GM18907 (cell line): ENCODE measurements around the gene BICRA.
"Not testable (repeated sequence)": the region's sequence is repeated elsewhere in the genome, so short reads cannot be mapped to it uniquely, and the experiment has no call there.

Experiments
- ATAC-seq: cut with Tn5 transposase; IDR thresholded peaks from one replicate; pipeline ENCODE4 v1.9.1; 2021; ENCODE audit warnings: mild to moderate bottlenecking, moderate library complexity; ENCODE audit not compliant: unreplicated experiment

The BICRA gene

DNA sequence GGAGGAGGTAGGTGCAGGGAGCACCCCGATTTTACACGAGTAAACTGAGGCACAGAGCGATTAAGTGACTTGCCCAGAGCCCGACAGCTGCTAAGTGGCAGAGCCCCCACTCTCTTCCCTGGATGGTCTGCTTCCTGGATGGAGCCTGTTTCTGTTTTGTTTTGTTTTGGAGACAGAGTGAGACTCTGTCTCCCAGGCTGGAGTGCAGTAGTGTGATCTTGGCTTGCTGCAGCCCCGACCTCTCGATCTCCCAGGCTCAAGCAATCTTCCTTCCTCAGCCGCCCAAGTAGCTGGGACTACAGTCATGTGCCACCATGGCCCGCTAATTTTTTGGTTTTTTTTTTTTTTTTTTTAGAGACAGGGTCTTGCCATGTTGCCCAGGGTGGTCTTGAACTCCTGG is 17.3 kb downstream of the BICRA start:
- ATAC-seq: no peak

DNA sequence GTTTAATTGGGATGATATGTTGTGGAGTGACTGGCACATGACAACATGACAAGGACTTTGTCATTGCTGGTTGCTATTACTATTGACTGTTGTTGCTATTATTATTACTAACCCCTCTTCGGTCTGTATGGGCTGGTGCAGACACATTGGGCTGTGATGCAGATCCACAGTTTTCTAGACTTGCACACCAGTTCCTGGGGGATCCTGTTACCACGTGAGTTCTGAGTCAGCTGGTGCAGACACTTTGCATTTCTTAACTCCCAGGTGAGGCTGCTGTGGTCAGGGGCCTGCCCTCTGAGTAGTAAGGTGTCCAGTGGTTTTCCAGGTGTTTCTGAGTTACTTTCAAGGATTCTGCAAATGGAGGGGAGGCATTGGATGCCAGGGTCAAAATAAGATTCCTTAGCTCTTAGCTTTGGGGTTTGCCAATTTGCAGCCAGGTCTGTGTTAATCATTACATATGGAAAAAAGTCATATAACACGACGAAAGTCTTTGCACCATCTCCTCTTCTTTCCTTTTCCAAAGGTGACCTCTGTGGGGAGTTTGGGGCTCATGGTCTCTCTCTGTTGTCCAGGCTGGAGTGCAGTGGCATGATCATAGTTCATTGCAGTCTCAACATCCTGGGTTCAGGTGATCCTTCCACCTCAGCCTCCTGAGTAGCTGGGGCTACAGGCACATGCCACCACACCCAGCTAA is 19.3 kb downstream of the BICRA start:
- ATAC-seq: no peak

DNA sequence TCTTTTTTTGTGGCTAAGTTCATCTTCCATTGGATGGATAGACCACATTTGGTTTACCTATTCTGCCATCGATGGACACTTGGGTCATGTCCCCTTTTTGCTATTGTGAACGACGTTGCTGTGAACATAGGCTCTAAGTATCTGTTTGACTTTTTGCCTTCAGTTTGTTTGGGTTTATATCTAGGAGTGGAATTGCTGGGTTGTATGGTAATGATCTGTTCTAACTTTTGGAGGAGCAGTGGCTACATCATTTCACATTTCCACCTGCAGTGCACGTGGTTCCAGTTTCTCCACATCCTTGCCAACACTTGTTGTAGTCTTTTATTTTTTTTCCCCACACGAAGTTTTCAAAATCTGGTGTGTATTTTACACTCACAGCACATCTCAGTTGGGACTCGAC is 21.7 kb downstream of the BICRA start:
- ATAC-seq: no peak

DNA sequence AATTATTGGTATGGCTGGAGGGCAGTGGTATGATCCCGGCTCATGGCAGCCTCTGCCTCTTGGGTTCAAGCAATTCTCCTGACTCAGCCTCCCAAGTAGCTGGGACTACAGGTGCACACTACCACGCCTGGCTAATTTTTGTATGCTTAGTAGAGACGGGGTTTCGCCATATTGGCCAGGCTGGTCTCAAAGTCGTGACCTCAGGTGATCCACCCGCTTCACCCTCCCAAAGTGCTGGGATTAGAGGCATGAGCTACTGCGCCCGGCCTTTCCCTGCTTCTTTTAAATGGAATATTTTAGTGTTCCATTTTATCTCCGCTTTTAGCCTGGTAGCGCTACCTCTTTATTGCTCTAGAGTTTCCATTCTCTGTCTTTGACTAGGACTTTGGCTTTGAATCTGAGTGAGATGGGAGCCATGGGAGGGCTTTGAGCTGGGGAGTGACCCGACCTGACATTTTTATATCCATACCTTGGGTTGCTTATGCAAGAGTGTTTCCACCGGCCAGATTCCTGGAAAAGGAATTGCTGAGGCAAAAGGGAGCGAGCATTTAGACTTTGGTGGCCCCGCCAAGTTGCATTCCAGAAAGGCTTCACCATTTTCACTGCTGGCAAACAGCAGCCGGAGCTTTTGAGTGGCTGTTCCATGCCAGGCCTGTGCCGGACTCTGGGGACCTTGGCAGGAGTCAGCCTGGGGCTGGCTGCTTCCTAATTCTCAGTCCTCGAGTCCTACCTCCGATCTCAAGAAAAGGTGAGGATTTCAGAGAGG is 22.9 kb downstream of the BICRA start:
- ATAC-seq: no peak

DNA sequence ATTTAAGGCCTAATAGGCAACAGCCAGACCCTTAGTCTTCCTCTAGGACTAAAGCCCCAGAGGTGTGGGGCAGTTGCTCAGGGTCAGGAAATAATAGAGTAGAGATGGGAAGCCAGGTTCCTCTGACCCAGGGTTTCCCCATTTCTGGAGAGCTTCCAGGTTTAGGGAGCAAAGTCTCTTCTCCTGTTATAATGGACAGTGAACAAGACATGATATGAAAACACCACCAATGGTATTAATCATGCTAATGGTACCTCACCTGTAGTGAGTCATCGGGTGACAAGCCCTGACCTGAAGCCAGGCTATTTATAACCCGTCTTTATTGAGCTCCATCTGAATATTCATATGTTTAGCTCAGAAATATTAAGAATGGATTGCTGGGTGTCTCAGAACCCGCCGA is 24.6 kb downstream of the BICRA start:
- ATAC-seq: no peak

DNA sequence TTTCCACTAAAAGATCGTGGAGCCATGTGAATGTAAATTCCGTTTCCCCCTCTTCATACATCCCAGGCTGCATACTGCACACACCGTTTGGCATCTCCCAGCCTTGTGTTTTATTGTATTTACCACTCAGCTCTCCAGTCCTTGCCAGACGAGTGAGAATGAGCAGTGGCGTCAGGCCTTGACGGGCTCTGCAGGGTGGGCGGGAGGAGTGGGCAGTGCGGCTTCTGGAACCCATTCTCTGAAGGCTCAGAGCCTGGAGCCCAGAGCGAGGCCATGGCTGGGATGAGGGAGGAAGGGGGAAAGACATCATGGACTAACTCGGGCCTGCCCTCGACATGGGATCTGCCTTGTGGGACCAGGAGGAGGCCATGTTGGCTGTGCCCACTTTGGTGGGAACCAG is 25.1 kb downstream of the BICRA start:
- no peak for ATAC-seq

DNA sequence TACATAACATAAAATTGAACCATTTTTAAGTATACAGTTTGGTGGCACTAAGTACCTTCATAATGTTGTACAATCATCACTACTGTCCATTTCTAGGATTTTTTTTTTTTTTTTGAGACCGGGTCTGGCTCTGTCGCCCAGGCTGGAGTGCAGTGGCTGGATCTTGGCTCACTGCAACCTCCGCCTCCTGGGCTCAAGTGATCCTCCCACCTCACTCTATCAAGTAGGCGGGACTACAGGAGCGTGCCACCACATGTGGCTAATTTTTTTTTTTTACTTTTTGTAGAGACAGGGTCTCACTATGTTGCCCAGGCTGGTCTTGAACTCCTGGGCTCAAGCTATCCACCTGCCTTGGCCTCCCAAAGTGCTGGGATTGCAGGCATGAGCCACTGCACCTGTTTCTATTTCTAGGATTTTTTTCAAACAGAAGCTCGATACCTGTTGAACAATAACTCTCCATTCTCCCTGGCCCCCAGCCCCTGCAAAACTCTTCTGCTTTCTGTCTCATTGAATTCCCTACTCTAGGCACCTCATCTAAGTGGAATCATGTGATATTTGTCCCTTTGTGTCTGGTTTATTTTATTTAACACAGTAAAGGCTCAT is 26.3 kb downstream of the BICRA start:
- not testable (repeated sequence) for ATAC-seq

DNA sequence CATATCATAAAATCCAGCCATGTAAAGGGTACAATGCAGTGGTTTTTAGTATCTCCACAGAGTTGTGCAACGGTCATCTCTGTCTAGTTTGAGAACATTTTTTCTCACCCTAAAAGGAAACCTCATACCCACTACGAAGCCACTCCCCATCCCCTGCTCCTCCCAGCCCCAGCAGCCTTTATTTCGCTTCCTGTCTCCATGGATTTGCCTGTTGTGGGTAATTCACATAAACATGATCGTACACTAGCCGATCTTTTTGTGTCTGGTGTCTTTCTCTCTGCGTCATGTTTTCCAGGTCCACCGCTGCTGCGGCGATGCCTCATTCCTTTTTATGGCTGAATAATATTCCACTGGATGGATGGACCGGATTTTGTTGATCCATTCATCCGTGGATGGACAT is 28.6 kb downstream of the BICRA start:
- no peak for ATAC-seq

DNA sequence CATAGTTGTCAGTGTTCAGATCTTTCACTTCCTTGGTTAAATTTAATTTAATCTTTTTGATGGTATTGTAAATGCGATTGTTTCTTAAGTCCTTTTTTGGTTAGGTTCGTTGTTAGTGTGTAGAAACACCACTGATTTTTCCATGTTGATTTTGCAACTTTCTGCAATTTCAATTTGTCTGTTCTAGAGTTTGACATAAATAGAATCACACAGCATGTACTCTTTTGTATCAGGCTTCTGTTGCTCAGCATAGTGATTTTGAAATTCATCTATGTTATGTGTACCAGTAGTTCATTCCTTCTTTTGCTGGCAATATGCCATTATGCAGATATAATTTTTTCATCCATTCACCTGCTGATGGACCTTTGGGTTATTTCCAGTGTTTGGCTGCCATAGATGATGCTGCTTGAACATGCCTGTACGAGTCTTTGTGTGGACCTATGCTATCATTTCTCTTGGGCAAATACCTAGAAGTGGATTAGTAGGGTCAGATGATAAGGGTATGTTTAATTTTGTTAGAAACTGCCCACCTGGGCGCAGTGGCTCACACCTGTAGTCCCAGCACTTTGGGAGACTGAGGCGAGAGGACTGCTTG is 33.1 kb downstream of the BICRA start:
- no peak for ATAC-seq

DNA sequence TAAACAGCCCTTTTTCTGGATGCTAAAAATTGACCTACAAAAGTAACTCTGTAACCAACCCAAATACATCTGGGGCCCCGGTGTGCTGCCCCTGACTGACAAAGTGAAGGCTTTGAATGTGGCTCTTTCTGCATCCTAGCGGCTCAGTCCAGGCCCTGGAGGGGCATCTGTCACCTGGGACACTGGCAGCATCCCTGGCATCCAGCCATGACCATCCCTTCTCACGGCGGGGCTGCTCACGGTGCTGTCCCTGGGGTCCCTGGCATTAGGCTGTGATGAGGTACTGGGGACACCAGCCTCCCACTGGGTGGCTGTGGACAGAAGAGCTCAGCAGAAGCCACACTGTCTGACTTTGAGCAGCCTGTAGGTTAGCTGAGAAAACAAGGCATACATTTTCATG is 34.3 kb downstream of the BICRA start:
- ATAC-seq: no peak

DNA sequence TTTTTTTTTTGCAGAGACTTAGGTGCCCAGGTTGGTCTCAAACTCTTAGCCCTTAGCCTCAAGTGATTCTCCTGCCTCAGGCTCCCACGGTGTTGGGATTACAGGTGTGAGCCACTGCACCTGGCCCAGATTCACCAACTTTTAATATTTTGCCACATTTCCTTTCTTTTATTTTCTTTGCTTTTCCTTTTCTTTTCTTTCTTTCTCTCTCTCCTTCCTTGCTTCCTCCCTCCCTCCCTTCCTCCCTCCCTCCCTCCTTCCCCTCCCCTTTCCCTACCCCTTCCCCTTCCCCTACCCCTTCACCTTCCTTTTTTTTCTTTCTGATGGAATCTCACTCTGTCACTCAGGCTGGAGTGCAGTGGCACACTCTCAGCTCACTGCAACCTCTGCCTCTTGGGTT is 35.3 kb downstream of the BICRA start:
- no peak for ATAC-seq

DNA sequence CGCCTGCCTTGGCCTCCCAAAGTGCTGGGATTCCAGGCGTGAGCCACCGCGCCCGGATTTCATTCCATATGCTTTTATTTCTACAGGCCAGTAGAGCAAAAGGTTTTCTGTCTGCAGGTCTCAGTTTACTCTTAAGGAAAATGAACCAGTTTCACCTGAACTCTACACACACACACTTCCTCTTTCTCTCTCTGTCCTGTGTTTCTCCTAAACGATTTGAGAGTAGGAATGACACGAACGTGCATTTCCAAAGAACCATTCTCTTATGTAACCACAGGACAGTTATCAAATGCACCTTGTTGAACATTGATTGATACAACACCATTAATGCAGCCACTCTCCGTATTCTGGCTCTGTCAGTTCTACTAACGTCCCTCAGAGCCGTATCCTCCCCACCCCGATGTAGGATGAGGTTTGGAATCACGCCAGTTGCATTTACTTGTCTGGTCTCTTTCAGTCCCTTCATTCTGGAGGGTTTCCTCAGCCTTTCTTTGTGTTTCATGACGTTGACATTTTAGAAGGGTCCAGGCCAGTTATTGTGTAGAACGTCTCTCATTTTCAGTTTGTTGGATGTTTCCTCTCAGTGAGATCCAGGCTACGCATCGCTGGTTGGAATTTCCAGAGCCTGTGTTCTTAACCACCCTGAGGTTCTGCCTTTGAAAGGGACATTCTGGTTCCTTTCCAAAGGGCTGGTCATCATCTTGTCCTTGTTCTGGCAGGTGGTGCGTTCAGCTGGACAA is 36.0 kb downstream of the BICRA start:
- no peak for ATAC-seq

DNA sequence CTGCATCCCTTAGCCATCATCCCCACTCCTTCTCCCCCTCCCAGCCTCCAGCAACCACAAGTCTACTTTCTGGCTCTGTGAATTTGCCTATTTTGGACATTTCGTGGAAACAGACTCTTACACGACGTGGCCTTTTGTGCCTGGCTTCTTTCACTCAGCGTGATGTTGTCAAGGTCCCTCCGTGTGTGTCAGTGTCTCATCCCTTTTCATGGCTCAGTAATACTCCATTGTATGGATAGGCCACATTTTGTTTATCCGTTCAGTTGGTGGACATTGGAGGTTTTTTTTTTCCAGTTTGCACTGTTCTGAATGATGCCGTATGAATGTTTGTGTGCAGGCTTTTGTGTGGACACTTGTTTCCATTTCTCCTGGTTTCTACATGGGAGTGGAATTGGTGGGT is 38.0 kb downstream of the BICRA start:
- no peak for ATAC-seq

DNA sequence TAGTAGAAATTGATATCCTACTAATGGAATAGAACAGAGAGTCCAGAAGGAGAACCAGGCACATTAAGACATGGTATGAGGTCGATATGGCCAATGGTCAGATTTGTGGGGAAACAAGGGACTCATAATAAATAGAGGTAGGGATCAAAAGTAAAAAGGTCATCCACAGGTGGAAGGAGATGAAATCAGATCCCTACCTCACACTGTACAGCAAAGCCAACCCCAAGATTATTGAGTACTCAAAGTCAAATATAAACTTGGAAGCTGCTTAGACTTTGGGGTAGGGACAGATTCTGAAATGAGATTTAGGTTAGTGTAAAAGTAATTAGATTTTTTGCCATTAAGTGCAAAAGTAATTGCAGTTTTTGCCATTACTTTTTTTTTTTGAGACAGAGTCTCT is 40.7 kb downstream of the BICRA start:
- no peak for ATAC-seq

DNA sequence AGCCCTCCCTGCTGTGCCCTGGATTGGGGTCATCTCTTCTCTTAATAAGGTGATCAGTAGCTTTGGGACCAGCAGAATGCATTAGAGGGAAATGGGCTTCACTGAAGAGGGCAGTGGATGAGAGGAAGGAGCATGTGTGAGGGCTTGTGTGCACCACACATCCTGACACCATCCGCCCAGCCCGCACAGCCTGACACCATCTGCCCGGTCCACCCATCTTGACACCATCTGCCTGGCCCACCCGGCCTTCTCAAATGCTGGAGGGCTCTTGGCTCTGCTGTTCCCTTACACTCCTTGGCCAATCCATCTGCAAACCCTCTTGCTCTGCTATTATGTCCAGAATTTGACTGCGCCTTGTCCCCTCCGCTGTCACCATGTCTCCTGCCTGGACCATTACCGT is 41.8 kb downstream of the BICRA start:
- no peak for ATAC-seq

DNA sequence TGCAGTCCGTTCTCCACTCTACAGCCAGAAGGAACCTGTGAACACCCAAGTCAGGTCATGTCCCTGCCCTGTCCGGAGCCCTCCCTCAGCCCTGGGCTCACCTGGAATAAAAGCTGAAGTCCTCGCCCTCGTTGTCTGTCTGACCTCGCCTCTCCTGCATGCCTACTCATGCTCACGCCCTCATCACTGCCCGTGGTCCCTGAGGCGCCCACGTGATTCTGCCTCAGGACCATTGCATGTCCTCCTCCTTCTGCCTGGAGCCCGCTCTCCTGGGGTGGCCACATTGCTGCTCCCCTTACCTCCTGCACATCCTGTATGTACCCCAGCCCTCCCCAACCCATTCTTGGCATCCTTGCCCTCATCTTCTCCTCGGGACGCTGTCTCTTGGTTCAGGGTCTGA is 42.2 kb downstream of the BICRA start:
- no peak for ATAC-seq

DNA sequence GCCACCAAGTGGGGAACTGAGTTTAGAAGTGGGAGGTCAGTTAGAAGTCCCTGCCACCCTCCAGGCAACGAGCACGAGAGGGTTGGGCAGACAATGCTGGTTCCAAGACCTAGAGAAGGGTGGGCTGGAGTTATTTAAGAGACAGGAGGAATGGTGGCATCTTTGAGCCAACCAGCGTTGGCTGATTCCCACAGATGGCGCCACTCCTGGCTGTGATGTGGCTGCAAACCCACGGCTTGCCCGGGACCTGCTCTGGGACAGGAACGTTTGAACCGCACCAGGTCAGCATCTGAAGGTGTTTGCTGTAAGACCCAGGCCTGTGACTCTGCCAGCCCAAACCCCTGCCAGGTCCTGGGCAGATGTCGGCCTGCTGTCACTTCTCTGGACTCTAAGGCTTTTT is 42.8 kb downstream of the BICRA start:
- ATAC-seq: no peak

DNA sequence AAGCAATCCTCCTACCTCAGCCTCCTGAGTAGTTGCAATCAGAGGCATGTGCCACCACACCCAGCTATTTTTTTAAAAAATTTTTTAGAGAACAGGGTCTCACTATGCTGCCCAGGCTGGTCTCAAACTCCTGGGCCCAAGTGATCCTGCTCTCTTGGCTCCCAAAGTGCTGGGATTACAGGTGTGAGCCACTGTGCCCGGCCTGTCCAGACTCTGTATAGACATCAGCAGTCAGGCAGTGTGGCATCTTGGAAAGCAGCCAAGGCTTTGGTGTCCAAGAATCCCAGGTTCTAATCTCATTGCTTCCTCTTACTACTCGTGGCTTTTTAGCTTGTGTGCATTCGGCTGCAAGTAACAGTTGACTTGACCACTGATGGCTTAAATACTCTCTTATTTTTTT is 43.4 kb downstream of the BICRA start:
- no peak for ATAC-seq

DNA sequence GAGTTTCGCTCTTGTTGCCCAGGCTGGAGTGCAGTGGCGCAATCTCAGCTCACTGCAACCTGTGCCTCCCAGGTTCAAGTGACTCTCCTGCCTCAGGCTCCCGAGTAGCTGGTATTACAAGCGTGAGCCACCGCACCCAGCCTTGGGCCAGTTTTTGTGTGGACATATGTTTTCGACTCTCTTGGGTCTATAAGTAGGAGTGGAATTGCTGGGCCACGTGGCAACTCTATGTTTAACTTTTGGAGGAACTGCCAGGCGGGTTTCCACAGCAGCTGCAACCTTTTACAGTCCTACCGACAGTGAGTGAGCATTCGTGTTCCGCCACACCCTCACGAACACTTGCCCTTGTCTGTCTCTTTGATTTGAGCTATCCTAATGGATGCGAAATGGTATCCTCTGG is 44.9 kb downstream of the BICRA start:
- no peak for ATAC-seq

DNA sequence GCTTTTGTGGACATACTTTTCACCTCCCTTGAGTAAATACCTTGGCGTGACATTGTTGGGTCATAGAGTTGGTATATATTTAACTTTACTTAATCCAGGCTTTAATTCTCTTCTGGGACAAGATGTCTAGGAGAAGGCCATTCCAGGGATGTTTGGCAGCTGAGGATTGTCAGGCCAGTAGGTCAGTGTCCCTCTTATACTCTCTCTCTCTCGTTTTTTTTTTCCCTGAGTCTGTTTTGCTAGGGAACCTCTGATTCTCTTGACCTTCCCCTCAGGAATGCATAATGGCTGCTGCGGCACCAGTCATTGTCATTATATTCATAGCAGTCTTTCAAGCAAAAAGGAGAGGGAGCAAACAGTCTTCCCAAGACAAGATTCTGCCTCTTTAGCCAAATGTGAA is 48.8 kb downstream of the BICRA start:
- ATAC-seq: no peak
